Placental epithelial cell (primary cell): ENCODE results near the gene BRCA1. TPM values are rescaled to one million over a fixed set of nuclear protein-coding genes. Genes with fewer than 3 reads are reported as not detected.

ENCODE experiments used
- small RNA-seq: library from RNA; depleted of rRNA; stranded (forward); fragments of <200 nt; gene quantifications from one replicate; pipeline ENCODE3, GENCODE V24; 2012
- total RNA-seq: library from RNA; depleted of rRNA; stranded (reverse); fragments of >200 nt; gene quantifications from 2 replicates; pipeline ENCODE4 v1.2.3, GENCODE V29; 2012

Gene BRCA1
- 8.2 and 10.6 TPM in 2 replicates for total RNA-seq

GRCh38 chr17:43125133-43125966, at the start of gene BRCA1:
BRCA1 (minus strand) TSS chr17:43125364; CDS start chr17:43124096, 1,268 bp downstream.

GRCh38 chr17:43170766-43171585, 45.8 kb upstream of the BRCA1 start, which contains the start of gene NBR1:
NBR1 (plus strand) TSS chr17:43171214; CDS start chr17:43175800, 4,586 bp downstream.

GRCh38 chr17:43024407-43025289, 100.5 kb downstream of the BRCA1 start, which contains the start of gene RND2:
RND2 (plus strand) TSS chr17:43025231; CDS start chr17:43025348, 117 bp downstream.

GRCh38 chr17:43021741-43022512, 103.2 kb downstream of the BRCA1 start, which contains the start of gene VAT1:
VAT1 (minus strand) TSS chr17:43022385; CDS start chr17:43022322, 63 bp downstream.

GRCh38 chr17:43006639-43007551, 118.3 kb downstream of the BRCA1 start, which contains the start of gene IFI35:
IFI35 (plus strand) TSS chr17:43006784; CDS start chr17:43006948, 164 bp downstream.

GRCh38 chr17:42997984-42998938, 126.9 kb downstream of the BRCA1 start, which contains the start of gene RPL27:
RPL27 (plus strand) TSS chr17:42998419; CDS start chr17:42998751, 332 bp downstream.

Small RNA genes lying within 50 kb of the gene (small RNA-seq; reads per million reads assigned to genes)
- gene AC060780.2, result 0.17 reads per million
- not detected for gene AC060780.3
- gene AC135721.1, result not detected

Other genes starting within 250 kb of the BRCA1 start
- gene G6PC1, start 224.6 kb downstream of the BRCA1 start, total RNA-seq, result not detected in 2 replicates
- gene AARSD1, start 160.9 kb downstream of the BRCA1 start, total RNA-seq, result 17.7 and 22.2 TPM in 2 replicates
- under 0.01 and 0.87 TPM in 2 replicates for gene PTGES3L, start 145.3 kb downstream of the BRCA1 start, total RNA-seq
- gene RUNDC1, start 144.8 kb downstream of the BRCA1 start, total RNA-seq, result 9.8 and 10.4 TPM in 2 replicates
- 745 and 1,184 TPM in 2 replicates for gene RPL27, start 126.9 kb downstream of the BRCA1 start, total RNA-seq
- 8.2 and 8.5 TPM in 2 replicates for gene IFI35, start 118.6 kb downstream of the BRCA1 start, total RNA-seq
- 77.5 and 82.8 TPM in 2 replicates for gene VAT1, start 103.0 kb downstream of the BRCA1 start, total RNA-seq
- under 0.01 and 0.33 TPM in 2 replicates for gene RND2, start 100.1 kb downstream of the BRCA1 start, total RNA-seq
- 84.0 and 107 TPM in 2 replicates for gene NBR1, start 45.9 kb upstream of the BRCA1 start, total RNA-seq
- gene TMEM106A, start 86.5 kb upstream of the BRCA1 start, total RNA-seq, result 4.3 and 10.6 TPM in 2 replicates
- gene CCDC200, start 103.3 kb upstream of the BRCA1 start, total RNA-seq, result not detected in 2 replicates
- gene RNU2-1, start 108.6 kb upstream of the BRCA1 start, total RNA-seq, result not detected in 2 replicates